HepG2 (cell line): ENCODE measurements around the gene APOC1. TPM values are rescaled to one million over a fixed set of nuclear protein-coding genes. Genes with fewer than 3 reads are reported as not detected.

Source experiments
- AKNA ChIP-seq: sonication (generic); formaldehyde crosslinking; IDR thresholded peaks from 2 replicates; pipeline ENCODE4 v1.4.0; 2020; ENCODE audit warnings: missing genetic modification reagents, borderline replicate concordance
- ARNT2 ChIP-seq: sonication (generic); formaldehyde crosslinking; IDR thresholded peaks from 2 replicates; pipeline ENCODE4 v1.8.0; 2022; ENCODE audit warnings: mild to moderate bottlenecking, low read depth, missing genetic modification reagents, moderate library complexity
- ATF1 ChIP-seq: IDR thresholded peaks from 2 replicates; pipeline ENCODE4 v1.6.1; 2016; ENCODE audit warnings: mild to moderate bottlenecking, control low read depth
- BCL6 ChIP-seq: IDR thresholded peaks from 2 replicates; pipeline ENCODE4 v1.6.1; 2016; ENCODE audit warnings: missing genetic modification reagents, missing compliant biosample characterization
- CCAR2 ChIP-seq: fragments of 200-400 bp; formaldehyde crosslinking; optimal IDR thresholded peaks from 2 replicates; pipeline ENCODE3; 2018; ENCODE audit warnings: low read depth, mild to moderate bottlenecking, low read length, moderate library complexity
- DNMT3B ChIP-seq: conservative IDR thresholded peaks from 2 replicates; pipeline ENCODE4 v1.6.1; 2016; ENCODE audit warnings: missing biosample characterization, control low read depth
- GTF3A ChIP-seq: sonication (generic); formaldehyde crosslinking; conservative IDR thresholded peaks from 2 replicates; pipeline ENCODE4 v1.4.0; 2020; ENCODE audit warnings: mild to moderate bottlenecking, missing genetic modification reagents
- HDAC1 ChIP-seq: sonication (generic); formaldehyde crosslinking; IDR thresholded peaks from 2 replicates; pipeline ENCODE4 v1.5.1; 2020; ENCODE audit warnings: mild to moderate bottlenecking, missing genetic modification reagents
- HDAC2 ChIP-seq: sonication (generic); formaldehyde crosslinking; IDR thresholded peaks from 2 replicates; pipeline ENCODE4 v1.4.0; 2020; ENCODE audit warnings: missing genetic modification reagents
- MLLT10 ChIP-seq: sonication (generic); formaldehyde crosslinking; IDR thresholded peaks from 2 replicates; pipeline ENCODE4 v1.4.0; 2020; ENCODE audit warnings: missing genetic modification reagents
- NFATC3 ChIP-seq: sonication (generic); formaldehyde crosslinking; IDR thresholded peaks from 2 replicates; pipeline ENCODE4 v1.5.1; 2020; ENCODE audit warnings: mild to moderate bottlenecking, missing genetic modification reagents
- NFE2L1 ChIP-seq: sonication (generic); formaldehyde crosslinking; IDR thresholded peaks from 2 replicates; pipeline ENCODE4 v1.4.0; 2020; ENCODE audit warnings: missing genetic modification reagents, mild to moderate bottlenecking, borderline replicate concordance
- PITX1 ChIP-seq: sonication (generic); formaldehyde crosslinking; IDR thresholded peaks from 2 replicates; pipeline ENCODE4 v1.5.1; 2020; ENCODE audit warnings: mild to moderate bottlenecking, missing genetic modification reagents
- REXO4 ChIP-seq: sonication (generic); formaldehyde crosslinking; IDR thresholded peaks from 2 replicates; pipeline ENCODE4 v1.8.0; 2022; ENCODE audit warnings: missing genetic modification reagents, mild to moderate bottlenecking, borderline replicate concordance
- SETDB1 ChIP-seq: sonication (generic); formaldehyde crosslinking; IDR thresholded peaks from 2 replicates; pipeline ENCODE4 v1.5.1; 2020; ENCODE audit warnings: missing genetic modification reagents, mild to moderate bottlenecking, borderline replicate concordance
- SPEN ChIP-seq: sonication (generic); formaldehyde crosslinking; IDR thresholded peaks from 2 replicates; pipeline ENCODE4 v1.5.1; 2020; ENCODE audit warnings: low read depth, mild to moderate bottlenecking, missing genetic modification reagents
- SRY ChIP-seq: sonication (generic); formaldehyde crosslinking; IDR thresholded peaks from 2 replicates; pipeline ENCODE4 v1.8.0; 2022; ENCODE audit warnings: mild to moderate bottlenecking, missing genetic modification reagents
- ZBTB14 ChIP-seq: sonication (generic); formaldehyde crosslinking; IDR thresholded peaks from 2 replicates; pipeline ENCODE4 v1.4.0; 2020; ENCODE audit warnings: missing genetic modification reagents
- ZBTB34 ChIP-seq: sonication (generic); formaldehyde crosslinking; IDR thresholded peaks from 2 replicates; pipeline ENCODE4 v1.8.0; 2022; ENCODE audit warnings: mild to moderate bottlenecking, missing genetic modification reagents
- ZMYM2 ChIP-seq: sonication (generic); formaldehyde crosslinking; IDR thresholded peaks from 2 replicates; pipeline ENCODE4 v1.8.0; 2022; ENCODE audit warnings: mild to moderate bottlenecking, missing genetic modification reagents
- ZNF382 ChIP-seq: sonication (generic); formaldehyde crosslinking; IDR thresholded peaks from 2 replicates; pipeline ENCODE4 v1.5.0; 2020; ENCODE audit warnings: missing genetic modification reagents, mild to moderate bottlenecking, borderline replicate concordance
- ZNF549 ChIP-seq: sonication (generic); formaldehyde crosslinking; IDR thresholded peaks from 2 replicates; pipeline ENCODE4 v1.5.0; 2020; ENCODE audit warnings: missing genetic modification reagents
- ZNF556 ChIP-seq: sonication (generic); formaldehyde crosslinking; IDR thresholded peaks from 2 replicates; pipeline ENCODE4 v1.4.0; 2020; ENCODE audit warnings: mild to moderate bottlenecking, missing genetic modification reagents, borderline replicate concordance
- ZNF703 ChIP-seq: sonication (generic); formaldehyde crosslinking; IDR thresholded peaks from 2 replicates; pipeline ENCODE4 v1.5.1; 2020; ENCODE audit warnings: missing genetic modification reagents, mild to moderate bottlenecking, moderate library complexity, borderline replicate concordance
- ZNF883 ChIP-seq: sonication (generic); formaldehyde crosslinking; IDR thresholded peaks from 2 replicates; pipeline ENCODE4 v1.5.1; 2020; ENCODE audit warnings: mild to moderate bottlenecking, missing genetic modification reagents; ENCODE audit errors: not compliant biosample characterization
- polyA plus RNA-seq, 8 experiments: library from polyadenylated mRNA; depleted of rRNA in 3 of 8; stranded (reverse) in 7 of 8; unstranded in 1 of 8; fragments of >200 nt; fragmentation: Illumina TruSeq in 4 of 8; extraction: Trizol in 4 of 8; gene quantifications; 2 replicates each; pipeline versions ENCODE4 v1.2.1 to v1.2.3, GENCODE V29; 2011 to 2016; ENCODE audit warnings: low read depth in 4 of 8, missing spikeins in 1 of 8, mixed read lengths in 1 of 8; ENCODE audit not compliant: insufficient read depth in 1 of 8
- total RNA-seq, 5 experiments: library from RNA; depleted of rRNA; stranded (reverse); fragments of >200 nt; fragmentation: Illumina TruSeq; extraction: Trizol; gene quantifications; 2 replicates each; pipeline ENCODE4 v1.2.3, GENCODE V29; 2016; ENCODE audit warnings: low read depth in 1 of 5

Gene APOC1
- total and polyA plus RNA-seq, 2 of the 13 experiments (the other 11 are each of a cell fraction or from before 2014, with no cell fraction given) = 600 to 1,235 TPM

- TF ChIP-seq AKNA (CRISPR knock-in tag) (no peak), SRY (no peak), ATF1 (peak; percentile 92), HDAC2 (peak; percentile 65), ARNT2 (CRISPR knock-in tag) (no peak), ZBTB34 (CRISPR knock-in tag) (no peak), ZNF883 (CRISPR knock-in tag) (peak; percentile 14), CCAR2 (no peak), MLLT10 (no peak), ZNF382 (CRISPR knock-in tag) (no peak), SETDB1 (CRISPR knock-in tag) (no peak), ZNF556 (CRISPR knock-in tag) (peak; percentile 16; the same call in 1 of the 2 replicates), PITX1 (no peak; the same call in 1 of the 2 replicates), ZBTB14 (CRISPR knock-in tag) (no peak), ZMYM2 (0 out of 2 replicates have a peak, but pooled peaks have one; percentile 3), DNMT3B (no peak), SPEN (peak; percentile 93), BCL6 (CRISPR knock-in tag) (no peak), NFATC3 (CRISPR knock-in tag) (no peak), NFE2L1 (CRISPR knock-in tag) (no peak), GTF3A (CRISPR knock-in tag) (no peak), HDAC1 (CRISPR knock-in tag) (peak; percentile 80), REXO4 (CRISPR knock-in tag) (no peak), ZNF703 (CRISPR knock-in tag) (no peak), ZNF549 (CRISPR knock-in tag) (no peak)
Measured at GRCh38 chr19:44890366-44891015, 23.9 kb upstream of the APOC1 start (continued).
